ENCODE data around the gene SPRR4. TPM values are rescaled to one million over a fixed set of nuclear protein-coding genes. Genes with fewer than 3 reads are reported as not detected.

The SPRR4 gene
- polyA plus RNA-seq, 1 donor from 2014 or later, result not detected

DNA sequence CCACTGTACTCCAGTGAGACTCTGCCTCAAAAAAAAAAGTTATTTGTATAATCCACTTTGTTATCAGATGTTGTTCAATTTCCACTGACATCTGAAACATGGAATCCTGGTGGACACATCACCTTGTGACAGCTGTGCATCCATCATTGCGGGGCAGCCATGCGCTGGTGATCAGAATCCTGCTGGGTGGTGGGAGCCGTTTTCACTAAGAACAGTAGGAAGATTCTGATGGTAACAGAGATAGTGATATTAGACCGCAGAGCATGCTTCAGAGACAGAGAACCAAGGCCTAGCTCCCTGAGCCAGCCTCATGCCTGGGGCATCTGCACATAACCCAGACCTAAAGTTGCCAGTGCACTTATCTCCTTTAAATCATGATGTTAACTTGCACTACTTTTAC lies 28.0 kb downstream of the SPRR4 start:
- Histone ChIP-seq H3K9me3 (ENCODE audit: low read length) (no peaks in the 10 kb centered on the region), H3K27ac (ENCODE audit: low read length) (no peak overlapping the region), H3F3A (ENCODE audit: insufficient read depth, low read length, poor library complexity, severe bottlenecking) (no peaks in the 10 kb centered on the region), H4K20me1 (ENCODE audit: insufficient read depth) (no peaks in the 10 kb centered on the region), H3K79me2 (replicated peaks; ENCODE audit: insufficient read depth, low read length) (no peaks in the 10 kb centered on the region), H3K4me3 (ENCODE audit: low read length) (no peak overlapping the region), H3K9ac (ENCODE audit: low read length) (no peak overlapping the region), H3K9me2 (ENCODE audit: insufficient read depth, low read length) (no peaks in the 10 kb centered on the region), H3K4me2 (ENCODE audit: low read length) (no peak overlapping the region), H3K36me3 (ENCODE audit: insufficient read depth, low read length) (no peaks in the 10 kb centered on the region), H3K27me3 (ENCODE audit: insufficient read depth, low read depth, low read length) (no peaks in the 10 kb centered on the region), H2AFZ (ENCODE audit: low read depth, low read length) (no peak overlapping the region)
- TF ChIP-seq, protein P1, sequence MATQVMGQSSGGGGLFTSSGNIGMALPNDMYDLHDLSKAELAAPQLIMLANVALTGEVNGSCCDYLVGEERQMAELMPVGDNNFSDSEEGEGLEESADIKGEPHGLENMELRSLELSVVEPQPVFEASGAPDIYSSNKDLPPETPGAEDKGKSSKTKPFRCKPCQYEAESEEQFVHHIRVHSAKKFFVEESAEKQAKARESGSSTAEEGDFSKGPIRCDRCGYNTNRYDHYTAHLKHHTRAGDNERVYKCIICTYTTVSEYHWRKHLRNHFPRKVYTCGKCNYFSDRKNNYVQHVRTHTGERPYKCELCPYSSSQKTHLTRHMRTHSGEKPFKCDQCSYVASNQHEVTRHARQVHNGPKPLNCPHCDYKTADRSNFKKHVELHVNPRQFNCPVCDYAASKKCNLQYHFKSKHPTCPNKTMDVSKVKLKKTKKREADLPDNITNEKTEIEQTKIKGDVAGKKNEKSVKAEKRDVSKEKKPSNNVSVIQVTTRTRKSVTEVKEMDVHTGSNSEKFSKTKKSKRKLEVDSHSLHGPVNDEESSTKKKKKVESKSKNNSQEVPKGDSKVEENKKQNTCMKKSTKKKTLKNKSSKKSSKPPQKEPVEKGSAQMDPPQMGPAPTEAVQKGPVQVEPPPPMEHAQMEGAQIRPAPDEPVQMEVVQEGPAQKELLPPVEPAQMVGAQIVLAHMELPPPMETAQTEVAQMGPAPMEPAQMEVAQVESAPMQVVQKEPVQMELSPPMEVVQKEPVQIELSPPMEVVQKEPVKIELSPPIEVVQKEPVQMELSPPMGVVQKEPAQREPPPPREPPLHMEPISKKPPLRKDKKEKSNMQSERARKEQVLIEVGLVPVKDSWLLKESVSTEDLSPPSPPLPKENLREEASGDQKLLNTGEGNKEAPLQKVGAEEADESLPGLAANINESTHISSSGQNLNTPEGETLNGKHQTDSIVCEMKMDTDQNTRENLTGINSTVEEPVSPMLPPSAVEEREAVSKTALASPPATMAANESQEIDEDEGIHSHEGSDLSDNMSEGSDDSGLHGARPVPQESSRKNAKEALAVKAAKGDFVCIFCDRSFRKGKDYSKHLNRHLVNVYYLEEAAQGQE (IDR thresholded peaks at IDR 0.05; ENCODE audit: borderline replicate concordance), result no peak
- TF ChIP-seq SMC3 (conservative IDR thresholded peaks at IDR 0.05; ENCODE audit: poor library complexity) (no peak), TAF1 (IDR thresholded peaks at IDR 0.05; ENCODE audit: low read depth) (no peak), RAD21 (conservative IDR thresholded peaks at IDR 0.05) (no peak), EP300 (conservative IDR thresholded peaks at IDR 0.05; ENCODE audit: poor library complexity, severe bottlenecking) (no peak)

DNA sequence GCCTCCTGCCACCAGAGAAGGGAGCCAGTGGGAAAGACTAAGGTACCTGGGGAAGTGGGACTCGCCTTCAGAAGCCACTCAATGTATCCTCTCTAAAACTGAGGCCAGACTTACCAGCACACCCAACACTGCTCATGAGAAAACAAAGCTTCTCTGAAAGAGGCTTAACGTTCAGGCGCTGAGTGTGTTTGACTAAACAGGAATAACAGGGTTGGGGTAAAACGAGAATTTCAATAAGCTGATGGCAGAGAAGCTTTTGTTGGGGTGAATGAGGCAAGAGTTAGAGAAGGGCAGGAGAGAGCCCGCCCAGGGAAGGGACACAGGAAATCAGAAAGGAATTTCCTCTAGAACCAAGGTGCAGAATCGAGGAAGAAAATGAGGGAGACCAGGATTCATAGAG lies 29.4 kb downstream of the SPRR4 start:
- Histone ChIP-seq H3K9me2 (ENCODE audit: insufficient read depth, low read length) (no peaks in the 10 kb centered on the region), H3K79me2 (replicated peaks; ENCODE audit: insufficient read depth, low read length) (no peaks in the 10 kb centered on the region), H3K36me3 (ENCODE audit: insufficient read depth, low read length) (no peaks in the 10 kb centered on the region), H2AFZ (ENCODE audit: low read depth, low read length) (no peak overlapping the region), H3K9ac (ENCODE audit: low read length) (no peak overlapping the region), H3K27me3 (ENCODE audit: insufficient read depth, low read depth, low read length) (no peaks in the 10 kb centered on the region), H3F3A (ENCODE audit: insufficient read depth, low read length, poor library complexity, severe bottlenecking) (no peaks in the 10 kb centered on the region), H3K9me3 (ENCODE audit: low read length) (no peaks in the 10 kb centered on the region), H4K20me1 (ENCODE audit: insufficient read depth) (no peaks in the 10 kb centered on the region), H3K27ac (ENCODE audit: low read length) (no peak overlapping the region), H3K4me3 (ENCODE audit: low read length) (no peak overlapping the region), H3K4me2 (ENCODE audit: low read length) (no peak overlapping the region)
- TF ChIP-seq, protein P1 (IDR thresholded peaks at IDR 0.05; ENCODE audit: borderline replicate concordance), result no peak
- no peak for TF ChIP-seq EP300 (conservative IDR thresholded peaks at IDR 0.05; ENCODE audit: poor library complexity, severe bottlenecking)
- no peak for TF ChIP-seq MXI1 (conservative IDR thresholded peaks at IDR 0.05; ENCODE audit: poor library complexity, severe bottlenecking)
- TF ChIP-seq RAD21 (conservative IDR thresholded peaks at IDR 0.05), result no peak
- no peak for TF ChIP-seq TAF1 (IDR thresholded peaks at IDR 0.05; ENCODE audit: low read depth)
- no peak for TF ChIP-seq CTCF (IDR thresholded peaks at IDR 0.05; ENCODE audit: poor library complexity, severe bottlenecking)
- no peak for TF ChIP-seq SMC3 (conservative IDR thresholded peaks at IDR 0.05; ENCODE audit: poor library complexity)
- TF ChIP-seq POLR2AphosphoS5 (IDR thresholded peaks at IDR 0.05), result no peak
- TF ChIP-seq EZH2 (IDR thresholded peaks at IDR 0.05; ENCODE audit: borderline replicate concordance, insufficient read depth, low read length, poor library complexity, severe bottlenecking), result no peak
